NT2/D1 (cell line): Measurements from ENCODE around the gene AP5S1.
"Not testable (repeated sequence)": the region's sequence is repeated elsewhere in the genome, so short reads cannot be mapped to it uniquely, and the experiment has no call there.

Source experiments
- DNase-seq: peaks from one replicate; pipeline ENCODE4 v3.0.0-alpha.2; 2011; ENCODE audit warnings: low read depth, low spot score
- H3K27me3 ChIP-seq: 2 replicates; pipeline ENCODE4 v1.6.0; 2011; ENCODE audit warnings: mild to moderate bottlenecking; ENCODE audit not compliant: insufficient read length, insufficient read depth
- H3K36me3 ChIP-seq: 2 replicates; pipeline ENCODE4 v1.6.1; 2011; ENCODE audit warnings: mild to moderate bottlenecking, low read length, mixed read lengths; ENCODE audit not compliant: insufficient read depth, insufficient read length
- H3K4me1 ChIP-seq: 2 replicates; pipeline ENCODE4 v1.5.1; 2011; ENCODE audit not compliant: insufficient read depth, insufficient read length
- H3K4me3 ChIP-seq: 2 replicates; pipeline ENCODE4 v1.5.1; 2011; ENCODE audit warnings: low read depth; ENCODE audit not compliant: insufficient read length
- H3K9ac ChIP-seq: 2 replicates; pipeline ENCODE4 v1.6.0; 2011; ENCODE audit warnings: low read depth; ENCODE audit not compliant: insufficient read length
- H3K9me3 ChIP-seq: 2 replicates; pipeline ENCODE4 v1.5.1; 2011; ENCODE audit warnings: mild to moderate bottlenecking, low read length; ENCODE audit not compliant: insufficient read depth
- SUZ12 ChIP-seq: IDR thresholded peaks from 2 replicates; pipeline ENCODE4 v1.6.1; 2011; ENCODE audit not compliant: insufficient read length, insufficient read depth; ENCODE audit errors: extremely low read depth
- YY1 ChIP-seq: IDR thresholded peaks from 2 replicates; pipeline ENCODE4 v1.6.1; 2011; ENCODE audit not compliant: insufficient read length, insufficient read depth
- ZNF274 ChIP-seq: IDR thresholded peaks from 2 replicates; pipeline ENCODE4 v1.6.1; 2011; ENCODE audit warnings: mild to moderate bottlenecking, low read depth, low read length

Gene AP5S1

DNA sequence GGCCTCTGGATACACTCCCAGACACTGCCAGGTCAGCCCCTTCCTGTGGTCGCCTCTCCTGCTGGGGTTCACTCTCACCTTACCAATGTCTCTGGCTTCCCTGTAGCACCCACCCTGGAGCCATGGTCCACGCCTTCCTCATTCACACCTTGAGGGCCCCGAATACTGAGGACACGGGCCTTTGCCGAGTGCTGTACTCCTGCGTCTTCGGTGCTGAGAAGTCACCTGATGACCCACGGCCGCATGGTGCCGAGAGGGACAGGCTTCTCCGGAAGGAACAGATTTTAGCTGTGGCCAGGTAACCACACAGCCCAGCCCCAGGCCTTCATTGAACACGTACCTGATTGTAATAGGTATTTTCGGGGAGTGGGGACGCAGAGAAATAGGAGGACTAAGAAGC lies 1.6 kb downstream of the AP5S1 start:
- peaks cover 4% of the 10 kb centered on the region for H3K4me1 ChIP-seq
- no peak overlapping the region for H3K4me3 ChIP-seq
- H3K36me3 ChIP-seq = peaks cover 39% of the 10 kb centered on the region
- no peak for DNase-seq
- TF ChIP-seq SUZ12 (no peak), ZNF274 (no peak), YY1 (no peak)
- H3K9me3 ChIP-seq = no peaks in the 10 kb centered on the region
- H3K9ac ChIP-seq = no peak overlapping the region
- no peaks in the 10 kb centered on the region for H3K27me3 ChIP-seq

DNA sequence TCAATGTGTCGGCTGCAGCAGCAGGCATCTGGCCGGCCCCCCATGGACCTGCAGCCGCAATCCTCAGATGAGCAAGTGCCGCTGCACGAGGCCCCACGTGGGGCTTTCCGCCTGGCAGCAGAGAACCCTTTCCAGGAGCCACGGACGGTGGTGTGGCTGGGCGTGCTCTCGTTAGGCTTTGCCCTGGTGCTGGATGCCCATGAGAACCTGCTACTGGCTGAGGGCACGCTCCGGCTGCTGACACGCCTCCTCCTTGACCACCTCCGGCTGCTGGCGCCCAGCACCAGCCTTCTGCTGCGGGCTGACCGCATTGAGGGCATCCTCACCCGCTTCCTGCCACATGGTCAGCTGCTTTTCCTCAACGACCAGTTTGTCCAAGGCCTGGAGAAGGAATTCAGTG lies 3.5 kb downstream of the AP5S1 start:
- Histone ChIP-seq H3K27me3 (no peaks in the 10 kb centered on the region), H3K4me3 (no peak overlapping the region), H3K9me3 (no peaks in the 10 kb centered on the region), H3K9ac (no peak overlapping the region), H3K4me1 (peaks cover 4% of the 10 kb centered on the region), H3K36me3 (peaks cover 39% of the 10 kb centered on the region)
- no peak for TF ChIP-seq SUZ12
- no peak for TF ChIP-seq YY1
- no peak for TF ChIP-seq ZNF274
- no peak for DNase-seq

DNA sequence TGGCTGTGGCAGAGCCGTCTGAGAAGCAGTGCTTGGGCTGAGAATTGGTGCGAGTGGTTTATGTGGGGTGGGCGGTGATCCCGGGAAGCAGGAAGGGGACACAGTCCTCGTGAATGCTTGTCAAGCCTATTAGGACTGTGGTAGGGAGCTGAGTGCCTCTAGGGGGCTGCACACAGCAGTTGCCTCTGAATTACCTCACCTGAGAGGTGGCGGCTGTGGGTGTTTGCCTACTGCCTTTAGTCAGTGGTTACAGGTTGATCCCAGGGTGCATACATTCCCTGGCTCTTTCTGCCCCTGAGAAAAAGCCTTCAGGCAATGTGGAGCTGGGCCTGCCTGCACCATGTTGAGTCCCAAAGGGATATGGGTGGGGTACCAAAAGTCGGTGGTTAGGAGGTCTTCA lies 5.2 kb downstream of the AP5S1 start:
- TF ChIP-seq YY1 = no peak
- TF ChIP-seq ZNF274 = no peak
- TF ChIP-seq SUZ12 = no peak
- Histone ChIP-seq H3K4me3 (no peak overlapping the region), H3K27me3 (no peaks in the 10 kb centered on the region), H3K36me3 (peaks cover 39% of the 10 kb centered on the region), H3K4me1 (no peaks in the 10 kb centered on the region), H3K9me3 (no peaks in the 10 kb centered on the region), H3K9ac (no peak overlapping the region)
- no peak for DNase-seq

DNA sequence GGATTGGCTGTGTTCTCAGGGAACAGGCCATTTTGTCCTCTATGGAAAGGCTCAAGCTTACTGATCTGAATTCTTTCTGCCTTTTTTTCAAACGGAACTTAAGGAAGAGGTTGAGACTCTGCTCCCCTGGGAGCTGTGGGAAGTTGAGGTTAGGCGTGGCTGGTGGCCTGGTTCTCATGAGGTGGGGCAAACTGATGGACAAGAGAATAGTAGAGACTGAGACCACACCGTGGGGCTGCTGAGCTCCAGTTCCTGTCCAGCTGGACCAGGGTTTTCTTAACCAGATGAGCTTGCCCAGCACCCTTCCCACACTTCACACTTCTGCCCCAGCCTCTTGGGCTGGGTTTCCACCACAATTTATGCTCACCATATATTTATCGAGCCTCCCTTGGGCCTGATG lies 6.1 kb downstream of the AP5S1 start:
- no peak overlapping the region for H3K9ac ChIP-seq
- H3K9me3 ChIP-seq = no peaks in the 10 kb centered on the region
- no peak for DNase-seq
- no peaks in the 10 kb centered on the region for H3K27me3 ChIP-seq
- H3K36me3 ChIP-seq = peaks cover 39% of the 10 kb centered on the region
- H3K4me3 ChIP-seq = no peak overlapping the region
- H3K4me1 ChIP-seq = no peaks in the 10 kb centered on the region
- TF ChIP-seq SUZ12 (no peak), ZNF274 (no peak), YY1 (no peak)

DNA sequence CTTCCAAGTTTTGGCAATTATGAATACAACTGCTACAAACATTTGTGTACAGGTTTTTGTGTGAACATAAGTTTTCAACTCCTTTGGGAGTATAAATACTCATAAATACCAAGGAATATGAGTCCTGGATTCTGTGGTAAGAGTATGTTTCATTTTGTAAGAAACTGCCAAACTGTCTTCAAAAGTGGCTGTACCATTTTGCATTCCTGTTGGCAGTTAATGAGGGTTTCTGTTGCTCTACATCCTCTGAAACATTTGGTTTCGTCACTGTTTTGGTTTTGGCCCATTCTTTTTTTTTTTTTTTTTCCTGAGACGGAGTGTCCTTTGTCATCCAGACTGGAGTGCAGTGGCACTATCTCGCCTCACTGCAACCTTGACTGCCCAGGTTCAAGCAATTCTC lies 8.5 kb downstream of the AP5S1 start:
- Histone ChIP-seq H3K9ac (no peak overlapping the region), H3K9me3 (no peaks in the 10 kb centered on the region), H3K4me3 (no peak overlapping the region), H3K27me3 (no peaks in the 10 kb centered on the region), H3K36me3 (peaks cover 24% of the 10 kb centered on the region), H3K4me1 (no peaks in the 10 kb centered on the region)
- DNase-seq = no peak
- TF ChIP-seq YY1 = no peak
- TF ChIP-seq SUZ12 = no peak
- TF ChIP-seq ZNF274 = no peak

DNA sequence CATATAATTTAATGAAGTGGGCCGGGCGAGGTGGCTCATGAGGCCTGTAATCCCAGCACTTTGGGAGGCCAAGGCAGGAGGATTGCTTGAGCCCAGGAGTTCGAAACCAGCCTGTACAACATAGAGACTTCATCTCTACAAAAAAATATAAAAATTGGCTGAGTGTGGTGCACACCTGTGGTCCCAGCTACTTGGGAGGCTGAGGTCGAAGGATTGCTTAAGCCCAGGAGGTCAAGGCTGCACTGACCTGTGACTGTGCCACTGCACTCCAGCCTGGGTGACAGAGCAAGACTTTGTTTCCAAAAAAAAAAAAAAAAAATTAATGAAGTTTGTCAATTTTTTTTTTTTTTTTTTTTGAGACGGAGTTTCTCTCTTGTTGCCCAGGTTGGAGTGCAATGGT lies 9.5 kb downstream of the AP5S1 start:
- H3K4me1 ChIP-seq, H3K4me3 ChIP-seq, H3K9ac ChIP-seq, DNase-seq, H3K27me3 ChIP-seq, H3K9me3 ChIP-seq: not testable (repeated sequence)
- H3K36me3 ChIP-seq = peaks cover 17% of the 10 kb centered on the region

DNA sequence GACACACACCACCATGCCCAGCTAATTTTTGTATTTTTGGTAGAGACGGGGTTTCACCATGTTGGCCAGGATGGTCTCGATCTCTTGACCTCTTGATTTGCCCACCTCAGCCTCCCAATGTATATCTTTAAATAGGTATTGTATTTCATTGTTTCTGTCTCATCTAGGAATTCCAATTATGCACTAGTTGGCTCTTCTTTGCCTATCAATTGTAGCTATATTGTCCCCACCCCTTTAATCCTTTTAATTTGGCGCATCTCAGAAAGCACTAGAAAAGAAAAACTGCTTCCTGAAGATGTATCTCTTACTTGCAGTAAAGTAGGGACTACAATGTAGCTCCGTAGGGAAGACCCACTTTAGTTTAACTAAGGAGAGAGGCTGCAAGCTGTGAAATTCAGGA lies 15.8 kb downstream of the AP5S1 start:
- H3K27me3 ChIP-seq = no peaks in the 10 kb centered on the region
- H3K9ac ChIP-seq = no peak overlapping the region
- TF ChIP-seq ZNF274 (no peak), YY1 (no peak), SUZ12 (no peak)
- H3K4me3 ChIP-seq = no peak overlapping the region
- no peaks in the 10 kb centered on the region for H3K36me3 ChIP-seq
- no peaks in the 10 kb centered on the region for H3K9me3 ChIP-seq
- no peak for DNase-seq
- H3K4me1 ChIP-seq = no peaks in the 10 kb centered on the region

DNA sequence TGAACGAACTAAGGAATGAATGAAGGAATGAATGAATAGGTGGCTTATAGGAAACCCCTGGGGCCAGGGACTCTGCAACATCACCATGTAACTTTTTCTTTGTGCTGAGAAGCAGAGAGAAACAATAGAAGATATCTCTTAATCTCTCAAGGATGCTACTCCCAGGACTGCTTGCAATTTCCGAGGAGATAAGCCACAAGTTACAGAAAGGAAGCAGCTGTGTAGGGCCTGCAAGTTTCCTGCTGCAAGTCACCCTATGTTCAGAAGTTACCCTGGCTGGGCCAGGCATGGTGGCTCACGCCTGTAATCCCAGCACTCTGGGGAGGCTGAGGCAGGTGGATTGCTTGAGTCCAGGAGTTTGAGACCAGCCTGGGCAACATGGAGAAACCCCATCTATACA lies 19.0 kb downstream of the AP5S1 start:
- Histone ChIP-seq H3K27me3 (no peaks in the 10 kb centered on the region), H3K9me3 (no peaks in the 10 kb centered on the region), H3K4me3 (no peak overlapping the region), H3K9ac (no peak overlapping the region), H3K36me3 (no peaks in the 10 kb centered on the region), H3K4me1 (no peaks in the 10 kb centered on the region)
- no peak for TF ChIP-seq YY1
- TF ChIP-seq SUZ12 = no peak
- TF ChIP-seq ZNF274 = no peak
- no peak for DNase-seq

DNA sequence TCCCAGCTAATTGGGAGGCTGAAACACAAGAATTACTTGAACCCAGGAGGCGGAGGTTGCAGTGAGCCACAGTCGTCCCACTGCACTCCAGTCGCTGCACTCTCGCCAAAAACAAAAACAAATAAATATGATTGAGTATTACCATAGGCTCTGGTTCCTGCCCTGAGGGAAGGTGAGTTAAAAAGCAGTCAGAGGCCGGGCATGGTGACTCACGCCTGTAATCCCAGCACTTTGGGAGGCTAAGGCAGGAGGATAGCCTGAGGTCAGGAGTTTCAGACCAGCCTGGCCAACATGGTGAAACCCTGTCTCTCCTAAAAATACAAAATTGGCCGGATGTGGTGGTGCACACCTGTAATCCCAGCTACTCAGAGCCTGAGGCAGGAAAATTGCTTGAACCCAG lies 19.9 kb downstream of the AP5S1 start:
- H3K4me1 ChIP-seq, H3K27me3 ChIP-seq, H3K4me3 ChIP-seq, H3K9ac ChIP-seq, H3K9me3 ChIP-seq, DNase-seq, H3K36me3 ChIP-seq: not testable (repeated sequence)
